Psoas muscle (tissue), 8 donors: ENCODE results near the gene TRIP6. TPM values are rescaled to one million over a fixed set of nuclear protein-coding genes. Genes with fewer than 3 reads are reported as not detected.
"Not testable (repeated sequence)": the region's sequence is repeated elsewhere in the genome, so short reads cannot be mapped to it uniquely, and the experiment has no call there.

Experiments used
- ATAC-seq, 4 donors: fragments of 200-7000 bp; cut with Tn5 transposase; one replicate each; pipeline ENCODE4 v1.9.1; 2020; ENCODE audit warnings: moderate library complexity in 3 of 4, mild to moderate bottlenecking in 2 of 4
- DNase-seq, 2 donors: peaks; one replicate each; pipeline ENCODE4 v3.0.0-alpha.2; 2020
- H3K27ac ChIP-seq: fragments of 200-600 bp; one replicate; pipeline ENCODE4 v1.8.0; 2022
- H3K27me3 ChIP-seq, 3 donors: fragments of 200-600 bp in 1 of 3; one replicate each; pipeline versions ENCODE4 v1.6.1 to v1.8.0; 2013 to 2022; ENCODE audit warnings: low read length in 2 of 3, mild to moderate bottlenecking in 2 of 3, moderate library complexity in 1 of 3; ENCODE audit not compliant: insufficient read depth in 3 of 3
- H3K36me3 ChIP-seq, 2 donors: fragments of 200-600 bp in 1 of 2; one replicate each; pipeline versions ENCODE4 v1.6.1 to v1.8.0; 2013 to 2022; ENCODE audit warnings: low read depth in 1 of 2, mild to moderate bottlenecking in 1 of 2, moderate library complexity in 1 of 2; ENCODE audit not compliant: insufficient read depth in 1 of 2
- H3K4me1 ChIP-seq: fragments of 200-600 bp; one replicate; pipeline ENCODE4 v1.8.0; 2022
- H3K4me3 ChIP-seq: fragments of 200-600 bp; one replicate; pipeline ENCODE4 v1.8.0; 2022; ENCODE audit warnings: mild to moderate bottlenecking
- H3K9me3 ChIP-seq: fragments of 200-600 bp; one replicate; pipeline ENCODE4 v1.8.0; 2022
- CTCF ChIP-seq: fragments of 200-600 bp; IDR thresholded peaks from one replicate; pipeline ENCODE4 v1.8.0; 2022; ENCODE audit warnings: antibody characterized with exemption
- WGBS, 3 donors: extraction: QIAGEN DNeasy Blood & Tissue Kit; methylation state at CpG; one replicate each; pipeline versions ENCODE4 v1.1.6 to v1.1.7; 2013; 5-methylcytosine and 5-hydroxymethylcytosine counted together
- intact Hi-C, 2 donors: fragments of 100-400 bp; cut with DNase I; formaldehyde crosslinking; loops; one replicate each; pipeline versions ENCODE4 v1.11.0 to v1.14.2; 2022
- polyA plus RNA-seq, 3 donors: library from polyadenylated mRNA; stranded (reverse); fragments of 200-250 nt; gene quantifications; one replicate each; pipeline ENCODE4 v1.2.3, GENCODE V29; 2013
- total RNA-seq, 4 donors: library from RNA; stranded (reverse); fragmentation: NEBNext Ultra II Directional in 2 of 4; extraction: Animal tissue kit (Norgen Biotek cat#: 25700) in 2 of 4; gene quantifications; one replicate each; pipeline versions ENCODE4 v1.2.1 to v1.2.4, GENCODE V29; 2021 to 2023
- donor health status: healthy with polysubstance abuse.
- donor health status: DM: no; HTN: no; CAD: no; lungs with moderate emphysema.
- donor health status: Bipolar disorder and iron deficiency.
- donor health status: healthy.
- donor health status: DM: yes; HTN: yes; CAD: no.
- donor health status: DM: no; HTN: no; CAD: no.
- donor health status: DM: no; HTN: no; CAD: no.
- donor health status: DM: yes; HTN: yes; CAD: no.

Gene TRIP6
- total and polyA plus RNA-seq, 7 donors: 4.3 to 8.8 (median 6.2) TPM

- no peaks in the 10 kb centered on the region for H3K27me3 ChIP-seq
- intact Hi-C loops: no loop called here
Measured at GRCh38 chr7:100914208-100914878, 47.2 kb downstream of the TRIP6 start.

GRCh38 chr7:100914879-100915447 lies 47.8 kb downstream of the TRIP6 start:
- intact Hi-C loops: no loop called here
- no peaks in the 10 kb centered on the region for H3K4me1 ChIP-seq
- no peak overlapping the region for H3K27ac ChIP-seq
- H3K9me3 ChIP-seq: no peaks in the 10 kb centered on the region
- ATAC-seq: no peak
- no peaks in the 10 kb centered on the region for H3K27me3 ChIP-seq
- 81 to 87% (median 84%) methylated on average over 8 of the region's 8 CpGs for WGBS, 3 donors
- no peak overlapping the region for H3K4me3 ChIP-seq
- H3K36me3 ChIP-seq: no peaks in the 10 kb centered on the region
- DNase-seq: no peak
- TF ChIP-seq CTCF: no peak

More at GRCh38 chr7:100914208-100914878, 47.2 kb downstream of the TRIP6 start:
- ATAC-seq (no peak), DNase-seq (no peak)
- Histone ChIP-seq H3K9me3 (no peaks in the 10 kb centered on the region), H3K4me3 (no peak overlapping the region), H3K36me3 (no peaks in the 10 kb centered on the region), H3K27ac (no peak overlapping the region), H3K4me1 (no peaks in the 10 kb centered on the region)
- 78 to 85% (median 82%) methylated on average over 15 of the region's 15 CpGs for WGBS, 3 donors
- TF ChIP-seq CTCF: no peak

GRCh38 chr7:100919335-100919734 lies 52.1 kb downstream of the TRIP6 start:
- DNase-seq, H3K4me3 ChIP-seq, H3K9me3 ChIP-seq, ATAC-seq, H3K36me3 ChIP-seq, intact Hi-C loops, H3K27me3 ChIP-seq, H3K4me1 ChIP-seq, H3K27ac ChIP-seq: not testable (repeated sequence)
- WGBS, 3 donors: 81 to 89% (median 84%) methylated on average over 5 of the region's 5 CpGs

GRCh38 chr7:100919779-100920437 lies 52.7 kb downstream of the TRIP6 start:
- intact Hi-C loops, ATAC-seq: not testable (repeated sequence)
- 76 to 77% (median 76%) methylated on average over 9 of the region's 9 CpGs for WGBS, 3 donors

GRCh38 chr7:100921039-100921438 lies 53.9 kb downstream of the TRIP6 start:
- H3K36me3 ChIP-seq: no peaks in the 10 kb centered on the region
- no peak overlapping the region for H3K27ac ChIP-seq
- H3K9me3 ChIP-seq: no peaks in the 10 kb centered on the region
- no peak overlapping the region for H3K4me3 ChIP-seq
- DNase-seq (no peak), ATAC-seq (no peak)
- H3K4me1 ChIP-seq: no peaks in the 10 kb centered on the region
- intact Hi-C loops: no loop called here
- TF ChIP-seq CTCF: no peak
- H3K27me3 ChIP-seq: no peaks in the 10 kb centered on the region

More at GRCh38 chr7:100919779-100920437, 52.7 kb downstream of the TRIP6 start:
- not testable (repeated sequence) for H3K27me3 ChIP-seq, DNase-seq, H3K4me1 ChIP-seq, H3K4me3 ChIP-seq, H3K9me3 ChIP-seq, H3K27ac ChIP-seq, H3K36me3 ChIP-seq

Other genes with a start within 250 kb of the TRIP6 start
- gene TFR2, start 225.8 kb upstream of the TRIP6 start, total RNA-seq: not detected
- under 1 TPM in 2 of 3 donors, not detected in 1; 0.04 to 0.36 TPM for gene TFR2, start 225.8 kb upstream of the TRIP6 start, polyA plus RNA-seq
- gene ACTL6B, start 210.9 kb upstream of the TRIP6 start, total RNA-seq: not detected
- under 1 TPM in 1 of 3 donors, not detected in 2; 0.03 TPM for gene ACTL6B, start 210.9 kb upstream of the TRIP6 start, polyA plus RNA-seq
- gene GNB2, start 193.6 kb upstream of the TRIP6 start, total RNA-seq: 100 to 1,000 TPM in 3 of 4 donors, 10 to 100 TPM in 1; 87.1 to 130 (median 121) TPM
- 100 to 1,000 TPM; 112 to 148 (median 117) TPM for gene GNB2, start 193.6 kb upstream of the TRIP6 start, polyA plus RNA-seq
- 10 to 100 TPM; 18.0 to 39.1 (median 23.9) TPM for gene GIGYF1, start 173.1 kb upstream of the TRIP6 start, total RNA-seq
- 10 to 100 TPM in 2 of 3 donors, 1 to 10 TPM in 1; 9.9 to 16.1 (median 10.5) TPM for gene GIGYF1, start 173.1 kb upstream of the TRIP6 start, polyA plus RNA-seq
- gene POP7, start 161.3 kb upstream of the TRIP6 start, total RNA-seq: 10 to 100 TPM; 28.4 to 44.4 (median 39.4) TPM
- 100 to 1,000 TPM in 1 of 3 donors, 10 to 100 TPM in 2; 74.1 to 129 (median 86.0) TPM for gene POP7, start 161.3 kb upstream of the TRIP6 start, polyA plus RNA-seq
- not detected for gene EPO, start 146.9 kb upstream of the TRIP6 start, total RNA-seq
- gene EPO, start 146.9 kb upstream of the TRIP6 start, polyA plus RNA-seq: not detected
- not detected for gene ZAN, start 133.8 kb upstream of the TRIP6 start, total RNA-seq
- not detected for gene ZAN, start 133.8 kb upstream of the TRIP6 start, polyA plus RNA-seq
- gene EPHB4, start 39.9 kb upstream of the TRIP6 start, total RNA-seq: 10 to 100 TPM; 10.3 to 13.9 (median 11.3) TPM
- 1 to 10 TPM; 5.1 to 9.2 (median 5.1) TPM for gene EPHB4, start 39.9 kb upstream of the TRIP6 start, polyA plus RNA-seq
- gene SLC12A9, start 14.7 kb upstream of the TRIP6 start, total RNA-seq: 1 to 10 TPM; 2.9 to 4.7 (median 3.9) TPM
- gene SLC12A9, start 14.7 kb upstream of the TRIP6 start, polyA plus RNA-seq: 1 to 10 TPM; 2.2 to 3.3 (median 2.5) TPM
- 10 to 100 TPM; 46.8 to 79.8 (median 61.0) TPM for gene SRRT, start 7.7 kb downstream of the TRIP6 start, total RNA-seq
- 10 to 100 TPM; 48.2 to 58.1 (median 51.2) TPM for gene SRRT, start 7.7 kb downstream of the TRIP6 start, polyA plus RNA-seq
- 1 to 10 TPM; 2.5 to 8.0 (median 6.0) TPM for gene UFSP1, start 22.3 kb downstream of the TRIP6 start, total RNA-seq
- 1 to 10 TPM; 3.7 to 7.6 (median 4.3) TPM for gene UFSP1, start 22.3 kb downstream of the TRIP6 start, polyA plus RNA-seq
- gene ACHE, start 28.5 kb downstream of the TRIP6 start, total RNA-seq: 10 to 100 TPM; 21.4 to 99.2 (median 36.8) TPM
- gene ACHE, start 28.5 kb downstream of the TRIP6 start, polyA plus RNA-seq: 10 to 100 TPM; 10.7 to 23.8 (median 14.2) TPM
- gene MUC3A, start 82.1 kb downstream of the TRIP6 start, total RNA-seq: under 1 TPM; 0.10 to 0.79 (median 0.30) TPM
- gene MUC3A, start 82.1 kb downstream of the TRIP6 start, polyA plus RNA-seq: under 1 TPM; 0.22 to 0.37 (median 0.30) TPM
- under 1 TPM in 2 of 4 donors, not detected in 2; 0.02 to 0.13 TPM for gene MUC12, start 102.2 kb downstream of the TRIP6 start, total RNA-seq
- gene MUC12, start 102.2 kb downstream of the TRIP6 start, polyA plus RNA-seq: under 1 TPM in 1 of 3 donors, not detected in 2; 0.09 TPM
- under 1 TPM in 1 of 4 donors, not detected in 3; 0.02 TPM for gene MUC17, start 152.7 kb downstream of the TRIP6 start, total RNA-seq
- under 1 TPM in 1 of 3 donors, not detected in 2; 0.03 TPM for gene MUC17, start 152.7 kb downstream of the TRIP6 start, polyA plus RNA-seq
- 10 to 100 TPM; 10.1 to 15.7 (median 13.8) TPM for gene TRIM56, start 218.1 kb downstream of the TRIP6 start, total RNA-seq
- gene TRIM56, start 218.1 kb downstream of the TRIP6 start, polyA plus RNA-seq: 10 to 100 TPM in 1 of 3 donors, 1 to 10 TPM in 2; 3.2 to 13.3 (median 5.8) TPM